CD4-positive, alpha-beta T cell treated with Interleukin-12 subunit alpha and Interleukin-12 subunit beta, for 1 hour (primary cell): ENCODE data around the gene STARD10.
"Not testable (repeated sequence)": the region's sequence is repeated elsewhere in the genome, so short reads cannot be mapped to it uniquely, and the experiment has no call there.

Experiments used
- DNase-seq: peaks from one replicate; pipeline ENCODE4 v3.0.0-alpha.2; 2020

The STARD10 gene

GRCh38 chr11:72806378-72806777 is 12.5 kb upstream of the STARD10 start:
- not testable (repeated sequence) for DNase-seq

GRCh38 chr11:72805216-72805615 is 11.4 kb upstream of the STARD10 start:
- no peak for DNase-seq

GRCh38 chr11:72802822-72803221 is 9.0 kb upstream of the STARD10 start:
- no peak for DNase-seq

- DNase-seq, result no peak
Observed at GRCh38 chr11:72799441-72799840, 5.6 kb upstream of the STARD10 start.

GRCh38 chr11:72798361-72798760 is 4.5 kb upstream of the STARD10 start:
- no peak for DNase-seq

GRCh38 chr11:72793076-72793424 is 797 bp downstream of the STARD10 start:
- no peak for DNase-seq

- no peak for DNase-seq
Observed at GRCh38 chr11:72792437-72793021, 1.3 kb downstream of the STARD10 start.

GRCh38 chr11:72791228-72791627 is 2.6 kb downstream of the STARD10 start:
- DNase-seq, result not testable (repeated sequence)

GRCh38 chr11:72789493-72790131 is 4.2 kb downstream of the STARD10 start:
- DNase-seq, result no peak

- DNase-seq, result no peak
Observed at GRCh38 chr11:72788241-72788640, 5.6 kb downstream of the STARD10 start.

GRCh38 chr11:72787216-72788104 is 6.4 kb downstream of the STARD10 start:
- DNase-seq, result no peak

GRCh38 chr11:72786305-72787215 is 7.3 kb downstream of the STARD10 start:
- no peak for DNase-seq

GRCh38 chr11:72784662-72785061 is 9.2 kb downstream of the STARD10 start:
- no peak for DNase-seq

- no peak for DNase-seq
Observed at GRCh38 chr11:72783144-72783905, 10.5 kb downstream of the STARD10 start.

- DNase-seq, result no peak
Observed at GRCh38 chr11:72782081-72782920, 11.5 kb downstream of the STARD10 start.

- peak; percentile 74 for DNase-seq
Observed at GRCh38 chr11:72781313-72782080, 12.3 kb downstream of the STARD10 start.

GRCh38 chr11:72781063-72781312 is 12.9 kb downstream of the STARD10 start:
- DNase-seq, result no peak

GRCh38 chr11:72780296-72781062 is 13.4 kb downstream of the STARD10 start:
- DNase-seq, result no peak

GRCh38 chr11:72779495-72780128 is 14.2 kb downstream of the STARD10 start:
- no peak for DNase-seq
